Ishikawa (cell line): ENCODE measurements around the gene ELMOD3.

Experiments
- CEBPB ChIP-seq: IDR thresholded peaks from 2 replicates; pipeline ENCODE4 v1.6.1; 2012
- CREB1 ChIP-seq: IDR thresholded peaks from 2 replicates; pipeline ENCODE4 v1.6.1; 2012; ENCODE audit warnings: low read depth
- EGR1 ChIP-seq: IDR thresholded peaks from 2 replicates; pipeline ENCODE4 v1.6.1; 2012
- EP300 ChIP-seq: IDR thresholded peaks from 2 replicates; pipeline ENCODE4 v1.6.1; 2012; ENCODE audit warnings: borderline replicate concordance
- FOXM1 ChIP-seq: IDR thresholded peaks from 2 replicates; pipeline ENCODE4 v1.6.1; 2012; ENCODE audit warnings: low read depth, borderline replicate concordance
- NFIC ChIP-seq: IDR thresholded peaks from 2 replicates; pipeline ENCODE4 v1.6.1; 2012
- RAD21 ChIP-seq: IDR thresholded peaks from 2 replicates; pipeline ENCODE4 v1.6.1; 2012; ENCODE audit warnings: low read depth
- TAF1 ChIP-seq: IDR thresholded peaks from 2 replicates; pipeline ENCODE4 v1.6.1; 2012; ENCODE audit warnings: low read depth, mild to moderate bottlenecking
- TCF12 ChIP-seq: IDR thresholded peaks from 2 replicates; pipeline ENCODE4 v1.6.1; 2012; ENCODE audit warnings: low read depth
- TEAD4 ChIP-seq: IDR thresholded peaks from 2 replicates; pipeline ENCODE4 v1.6.1; 2012
- YY1 ChIP-seq: IDR thresholded peaks from 2 replicates; pipeline ENCODE4 v1.6.1; 2012; ENCODE audit warnings: low read depth
- ZBTB7A ChIP-seq: IDR thresholded peaks from 2 replicates; pipeline ENCODE4 v1.6.1; 2012; ENCODE audit warnings: low read depth
- TF ChIP-seq, protein P1 (sequence below): IDR thresholded peaks from 2 replicates; pipeline ENCODE4 v1.6.1; 2012
- TF ChIP-seq, protein P2 (sequence below): IDR thresholded peaks from 2 replicates; pipeline ENCODE4 v1.6.1; 2012; ENCODE audit warnings: low read depth, mild to moderate bottlenecking
- TF ChIP-seq, protein P3 (sequence below): IDR thresholded peaks from 2 replicates; pipeline ENCODE4 v1.6.1; 2012

The ELMOD3 gene

DNA sequence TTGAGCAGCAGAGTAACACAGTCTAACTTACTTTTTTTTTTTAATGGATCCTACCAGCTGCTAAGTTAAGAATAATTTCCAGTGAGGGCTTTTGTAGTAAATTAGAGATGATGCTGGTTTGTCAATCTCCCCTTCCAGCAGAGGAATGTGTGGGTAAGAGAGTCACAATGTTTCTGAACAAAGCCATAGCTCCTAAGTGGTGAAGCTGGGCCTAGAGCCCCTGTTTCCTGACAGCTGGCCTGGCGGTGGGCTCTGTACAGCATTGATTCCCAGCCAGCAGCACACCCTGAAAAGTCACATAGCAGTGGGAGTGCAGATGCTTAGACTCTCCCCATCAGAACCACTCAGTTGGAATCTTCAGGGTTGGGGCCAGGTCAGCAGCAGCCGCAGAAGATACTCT lies 31.2 kb downstream of the ELMOD3 start:
- TF ChIP-seq NFIC (no peak), ZBTB7A (no peak), EGR1 (no peak), CREB1 (no peak), TEAD4 (no peak), CEBPB (no peak), TAF1 (no peak), TCF12 (no peak), FOXM1 (no peak)
- TF ChIP-seq, protein P1, sequence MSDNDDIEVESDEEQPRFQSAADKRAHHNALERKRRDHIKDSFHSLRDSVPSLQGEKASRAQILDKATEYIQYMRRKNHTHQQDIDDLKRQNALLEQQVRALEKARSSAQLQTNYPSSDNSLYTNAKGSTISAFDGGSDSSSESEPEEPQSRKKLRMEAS = no peak
- TF ChIP-seq, protein P2, sequence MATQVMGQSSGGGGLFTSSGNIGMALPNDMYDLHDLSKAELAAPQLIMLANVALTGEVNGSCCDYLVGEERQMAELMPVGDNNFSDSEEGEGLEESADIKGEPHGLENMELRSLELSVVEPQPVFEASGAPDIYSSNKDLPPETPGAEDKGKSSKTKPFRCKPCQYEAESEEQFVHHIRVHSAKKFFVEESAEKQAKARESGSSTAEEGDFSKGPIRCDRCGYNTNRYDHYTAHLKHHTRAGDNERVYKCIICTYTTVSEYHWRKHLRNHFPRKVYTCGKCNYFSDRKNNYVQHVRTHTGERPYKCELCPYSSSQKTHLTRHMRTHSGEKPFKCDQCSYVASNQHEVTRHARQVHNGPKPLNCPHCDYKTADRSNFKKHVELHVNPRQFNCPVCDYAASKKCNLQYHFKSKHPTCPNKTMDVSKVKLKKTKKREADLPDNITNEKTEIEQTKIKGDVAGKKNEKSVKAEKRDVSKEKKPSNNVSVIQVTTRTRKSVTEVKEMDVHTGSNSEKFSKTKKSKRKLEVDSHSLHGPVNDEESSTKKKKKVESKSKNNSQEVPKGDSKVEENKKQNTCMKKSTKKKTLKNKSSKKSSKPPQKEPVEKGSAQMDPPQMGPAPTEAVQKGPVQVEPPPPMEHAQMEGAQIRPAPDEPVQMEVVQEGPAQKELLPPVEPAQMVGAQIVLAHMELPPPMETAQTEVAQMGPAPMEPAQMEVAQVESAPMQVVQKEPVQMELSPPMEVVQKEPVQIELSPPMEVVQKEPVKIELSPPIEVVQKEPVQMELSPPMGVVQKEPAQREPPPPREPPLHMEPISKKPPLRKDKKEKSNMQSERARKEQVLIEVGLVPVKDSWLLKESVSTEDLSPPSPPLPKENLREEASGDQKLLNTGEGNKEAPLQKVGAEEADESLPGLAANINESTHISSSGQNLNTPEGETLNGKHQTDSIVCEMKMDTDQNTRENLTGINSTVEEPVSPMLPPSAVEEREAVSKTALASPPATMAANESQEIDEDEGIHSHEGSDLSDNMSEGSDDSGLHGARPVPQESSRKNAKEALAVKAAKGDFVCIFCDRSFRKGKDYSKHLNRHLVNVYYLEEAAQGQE = no peak

DNA sequence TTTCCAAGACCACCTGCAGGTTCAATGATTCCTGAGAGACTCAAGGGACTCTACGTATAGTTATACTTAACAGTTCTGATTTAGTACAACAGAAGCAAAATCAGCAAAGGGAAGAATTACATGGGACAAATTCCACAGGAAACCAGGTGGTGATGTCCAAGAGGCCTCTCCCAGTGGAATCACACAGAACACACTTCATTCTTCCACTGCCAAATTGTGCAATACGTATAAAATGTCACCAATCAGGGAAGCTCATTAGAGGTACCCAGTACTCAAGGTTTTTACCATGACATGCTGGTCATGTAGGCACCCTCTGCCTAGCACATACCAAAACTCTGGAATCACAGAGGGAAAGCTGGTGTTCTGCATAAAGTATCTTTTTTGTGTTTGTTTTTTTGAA lies 33.2 kb downstream of the ELMOD3 start:
- TF ChIP-seq TCF12 = no peak
- peak; percentile 15; the same call in 1 of the 2 replicates for TF ChIP-seq CEBPB
- no peak for TF ChIP-seq RAD21
- TF ChIP-seq, protein P1 = no peak

DNA sequence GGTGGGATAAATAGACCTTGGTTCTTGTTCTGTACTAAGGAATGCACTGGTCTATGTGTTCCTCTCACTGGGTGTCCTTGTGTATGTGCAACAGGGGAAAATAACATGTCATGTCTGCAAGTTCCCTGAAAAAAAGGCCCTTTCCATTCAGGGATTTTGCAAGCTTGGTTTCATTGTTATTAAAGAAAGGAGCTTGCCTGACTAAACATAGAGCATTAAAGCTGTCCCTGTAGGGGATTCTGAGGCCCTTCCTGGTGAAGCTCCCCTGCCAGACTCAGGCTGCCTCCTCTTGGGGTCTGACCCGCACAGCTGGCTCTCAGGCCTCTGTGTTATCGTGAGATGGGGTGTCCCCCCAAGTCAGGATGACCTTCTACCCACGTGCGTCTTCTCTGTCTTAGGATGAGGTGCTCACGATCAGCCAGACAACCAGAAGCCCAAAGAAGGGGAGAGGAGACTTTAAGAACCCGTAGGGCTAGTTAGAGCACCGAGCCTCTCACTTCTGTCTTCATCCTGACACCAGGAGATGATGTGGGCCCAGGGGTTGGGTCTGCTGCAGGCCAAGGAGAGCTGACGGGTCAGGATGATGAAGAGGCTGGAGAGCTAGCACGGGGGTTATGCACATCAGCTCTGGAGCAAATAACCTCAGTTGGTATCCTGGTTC lies 34.4 kb downstream of the ELMOD3 start:
- TF ChIP-seq, protein P2 = no peak
- TF ChIP-seq EGR1 = no peak
- TF ChIP-seq FOXM1 = no peak
- TF ChIP-seq CREB1 = no peak
- TF ChIP-seq, protein P3, sequence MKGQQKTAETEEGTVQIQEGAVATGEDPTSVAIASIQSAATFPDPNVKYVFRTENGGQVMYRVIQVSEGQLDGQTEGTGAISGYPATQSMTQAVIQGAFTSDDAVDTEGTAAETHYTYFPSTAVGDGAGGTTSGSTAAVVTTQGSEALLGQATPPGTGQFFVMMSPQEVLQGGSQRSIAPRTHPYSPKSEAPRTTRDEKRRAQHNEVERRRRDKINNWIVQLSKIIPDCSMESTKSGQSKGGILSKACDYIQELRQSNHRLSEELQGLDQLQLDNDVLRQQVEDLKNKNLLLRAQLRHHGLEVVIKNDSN = no peak
- TF ChIP-seq TCF12 = no peak
- TF ChIP-seq TEAD4 = no peak
- TF ChIP-seq EP300 = no peak
- no peak for TF ChIP-seq RAD21
- no peak for TF ChIP-seq TAF1
- TF ChIP-seq CEBPB = no peak
- no peak for TF ChIP-seq YY1
- TF ChIP-seq, protein P1 = no peak
- TF ChIP-seq NFIC = no peak
- no peak for TF ChIP-seq ZBTB7A

DNA sequence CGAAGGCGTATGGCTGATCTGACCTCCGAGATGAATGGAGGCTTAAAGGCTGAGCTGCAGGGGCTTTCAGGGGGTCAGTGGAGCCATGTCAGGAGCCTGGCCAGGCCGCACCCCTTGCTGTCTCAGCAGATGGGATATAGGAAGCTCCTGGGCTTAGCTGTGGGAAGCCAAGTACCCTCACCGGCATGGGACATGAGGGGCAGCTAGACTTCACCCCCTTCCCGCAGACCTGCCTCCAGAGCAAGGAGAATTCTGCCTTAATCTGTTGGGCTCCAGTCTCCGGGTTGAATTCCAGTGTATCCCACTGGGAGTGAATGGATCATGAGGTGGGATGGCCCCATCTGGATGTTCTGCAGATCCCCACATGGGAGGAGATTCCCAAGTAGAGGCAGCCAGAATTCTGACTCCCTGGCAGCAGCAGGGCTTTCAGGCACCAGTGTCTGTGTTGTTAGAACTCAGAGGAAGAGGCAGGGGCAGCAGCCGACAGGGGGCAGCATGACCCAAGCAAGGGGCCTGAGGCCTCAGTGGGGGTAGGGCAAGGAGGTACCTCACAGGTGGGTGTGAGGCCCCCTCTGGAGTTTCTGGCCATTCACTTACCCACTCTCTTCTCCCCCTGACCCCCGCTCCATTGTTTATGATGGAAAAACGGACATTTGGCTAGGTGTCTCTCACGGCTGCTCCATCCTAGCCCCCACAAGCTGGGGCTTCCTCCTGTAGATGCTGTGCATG lies 36.5 kb downstream of the ELMOD3 start:
- TF ChIP-seq EGR1 = no peak
- peak; percentile 66 for TF ChIP-seq RAD21

DNA sequence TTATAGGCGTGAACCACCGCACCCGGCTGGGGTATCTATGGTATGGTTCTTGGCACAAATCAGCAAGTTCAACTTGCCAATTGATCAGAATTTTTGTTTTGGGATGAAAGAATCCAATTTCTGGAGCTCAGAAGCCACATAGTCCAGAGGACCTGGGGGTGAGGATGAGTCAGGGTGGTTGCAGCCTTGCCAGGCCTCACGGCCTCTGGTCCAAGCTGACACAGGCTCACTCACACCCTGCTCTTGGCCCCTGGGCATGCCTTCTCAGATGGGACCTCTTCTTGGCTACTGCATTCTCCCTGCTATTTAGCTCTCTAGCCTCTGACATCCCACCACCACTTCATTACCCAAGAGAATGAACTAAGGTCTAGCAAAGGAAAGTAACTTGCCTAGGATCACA lies 39.3 kb downstream of the ELMOD3 start:
- TF ChIP-seq FOXM1 = no peak
- no peak for TF ChIP-seq NFIC
- no peak for TF ChIP-seq YY1
- TF ChIP-seq TEAD4 = no peak
- TF ChIP-seq, protein P1 = no peak
- TF ChIP-seq EP300 = no peak
- TF ChIP-seq, protein P2 = no peak
- TF ChIP-seq EGR1 = no peak
- TF ChIP-seq CREB1 = no peak
